Measurements from ENCODE around the gene LRRN4CL.

DNA sequence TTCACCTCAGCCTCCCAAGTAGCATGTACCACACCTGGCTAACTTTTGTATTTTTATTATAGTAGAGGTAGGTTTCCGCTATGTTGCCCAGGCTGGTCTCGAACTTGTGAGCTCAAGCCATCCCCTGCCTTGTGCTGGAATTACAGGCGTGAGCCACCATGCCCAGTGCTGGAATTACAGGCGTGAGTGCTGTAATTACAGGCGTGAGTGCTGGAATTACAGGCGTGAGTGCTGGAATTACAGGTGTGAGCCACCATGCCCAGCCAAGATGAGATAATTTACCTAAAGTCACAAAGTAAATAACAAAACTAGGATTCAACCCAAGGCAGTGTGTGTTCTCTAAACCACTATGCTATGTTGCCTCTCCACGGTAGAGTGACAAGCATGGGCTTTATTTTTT lies 6.8 kb downstream of the LRRN4CL start:
- TF ChIP-seq ZNF274 (IDR thresholded peaks at IDR 0.05; ENCODE audit: low read depth, low read length) (no peak), YY1 (IDR thresholded peaks at IDR 0.05; ENCODE audit: insufficient read depth, insufficient read length) (no peak)
